ENCODE data around the gene SLC25A23. TPM values are rescaled to one million over a fixed set of nuclear protein-coding genes. Genes with fewer than 3 reads are reported as not detected.
A peak's percentile ranks its signal among the peaks of the same experiment; 100 is the strongest.

SLC25A23 gene
- total RNA-seq, 1 donor from 2014 or later = 116 TPM

GRCh38 chr19:6483235-6483634 is 23.6 kb upstream of the SLC25A23 start:
- DNase-seq = no peak
- no peaks in the 10 kb centered on the region for H3K36me3 ChIP-seq
- H3K27ac ChIP-seq (replicated peaks) = no peak overlapping the region
- TF ChIP-seq CTCF (IDR thresholded peaks at IDR 0.05; ENCODE audit: borderline replicate concordance) = no peak
- H3K9me3 ChIP-seq (replicated peaks) = no peaks in the 10 kb centered on the region
- H3K4me3 ChIP-seq = no peak overlapping the region
- H3K4me1 ChIP-seq = no peaks in the 10 kb centered on the region
- H3K27me3 ChIP-seq (ENCODE audit: low read depth) = peaks cover 54% of the 10 kb centered on the region
- intact Hi-C loops (cut with micrococcal nuclease) = no loop called here

- Histone ChIP-seq H3K4me3 (no peak overlapping the region), H3K27ac (replicated peaks) (no peak overlapping the region), H3K9me3 (replicated peaks) (no peaks in the 10 kb centered on the region), H3K27me3 (ENCODE audit: low read depth) (peaks cover 54% of the 10 kb centered on the region), H3K36me3 (no peaks in the 10 kb centered on the region), H3K4me1 (no peaks in the 10 kb centered on the region)
- intact Hi-C loops (cut with micrococcal nuclease) = no loop called here
- no peak for DNase-seq
- TF ChIP-seq CTCF (IDR thresholded peaks at IDR 0.05; ENCODE audit: borderline replicate concordance) = no peak
Measured at GRCh38 chr19:6482343-6482686, 22.7 kb upstream of the SLC25A23 start.

GRCh38 chr19:6481541-6482342 is 22.1 kb upstream of the SLC25A23 start, which contains the start of gene DENND1C:
Gene DENND1C, minus strand, starts transcription at chr19:6481787. Its CDS starts 92 bp downstream, at chr19:6481695.
- no peaks in the 10 kb centered on the region for H3K9me3 ChIP-seq (replicated peaks)
- H3K27me3 ChIP-seq (ENCODE audit: low read depth) = peaks cover 54% of the 10 kb centered on the region
- intact Hi-C loops (cut with micrococcal nuclease) = no loop called here
- peaks cover under 1% of the 10 kb centered on the region for H3K4me1 ChIP-seq
- no peak for DNase-seq
- no peak within 1 kb of the TSS for H3K27ac ChIP-seq (replicated peaks)
- TF ChIP-seq CTCF (IDR thresholded peaks at IDR 0.05; ENCODE audit: borderline replicate concordance) = peak; percentile 62
- H3K36me3 ChIP-seq = no peaks in the 10 kb centered on the region
- peak within 1 kb of the TSS; percentile 44 for H3K4me3 ChIP-seq

GRCh38 chr19:6480848-6481415 is 21.3 kb upstream of the SLC25A23 start:
- peak overlapping the region; percentile 44 for H3K4me3 ChIP-seq
- intact Hi-C loops (cut with micrococcal nuclease) = no loop called here
- no peak for TF ChIP-seq CTCF (IDR thresholded peaks at IDR 0.05; ENCODE audit: borderline replicate concordance)

GRCh38 chr19:6479836-6480398 is 20.3 kb upstream of the SLC25A23 start:
- Histone ChIP-seq H3K27me3 (ENCODE audit: low read depth) (peaks cover 58% of the 10 kb centered on the region), H3K9me3 (replicated peaks) (no peaks in the 10 kb centered on the region), H3K36me3 (no peaks in the 10 kb centered on the region), H3K27ac (replicated peaks) (no peak overlapping the region), H3K4me3 (no peak overlapping the region), H3K4me1 (peaks cover 17% of the 10 kb centered on the region)
- intact Hi-C loops (cut with micrococcal nuclease) = no loop called here
- TF ChIP-seq CTCF (IDR thresholded peaks at IDR 0.05; ENCODE audit: borderline replicate concordance) = no peak
- no peak for DNase-seq

More at GRCh38 chr19:6480848-6481415, 21.3 kb upstream of the SLC25A23 start:
- Histone ChIP-seq H3K4me1 (peaks cover 9% of the 10 kb centered on the region), H3K9me3 (replicated peaks) (no peaks in the 10 kb centered on the region), H3K36me3 (no peaks in the 10 kb centered on the region), H3K27ac (replicated peaks) (no peak overlapping the region), H3K27me3 (ENCODE audit: low read depth) (peaks cover 55% of the 10 kb centered on the region)
- no peak for DNase-seq

All from left ventricle myocardium inferior (tissue), 1 donor.